SK-N-SH (cell line): ENCODE measurements around the gene TGM5. TPM values are rescaled to one million over a fixed set of nuclear protein-coding genes. Genes with fewer than 3 reads are reported as not detected.

ENCODE experiments used
- CTCF ChIA-PET: fragments of 300-600, 350-600 bp; formaldehyde crosslinking; extraction: SDS; loops from one replicate; lab custom pipeline; 2021; lab: Yijun Ruan, JAX
- POLR2A ChIA-PET: fragments of 350-600 bp; sonication (Branson Sonifier 250); formaldehyde crosslinking; extraction: SDS; loops from one replicate; lab custom pipeline; 2020; ENCODE audit warnings: antibody characterized with exemption, inconsistent platforms; lab: Yijun Ruan, JAX
- DNase-seq: peaks from one replicate; pipeline ENCODE4 v3.0.0; 2012
- H2AFZ ChIP-seq: fragments of 200-600 bp; sonication (generic); 2 replicates; pipeline ENCODE4 v1.8.1; 2016; ENCODE audit warnings: antibody characterized with exemption, mild to moderate bottlenecking, low read depth
- H3F3A ChIP-seq: fragments of 200-600 bp; sonication (generic); replicated peaks from 2 replicates; pipeline ENCODE3; 2016; ENCODE audit warnings: antibody characterized with exemption, mild to moderate bottlenecking; ENCODE audit not compliant: insufficient read depth
- H3K27ac ChIP-seq, 2 experiments: fragments of 200-500 bp in 1 of 2; fragments of 200-600 bp in 1 of 2; sonication (Bioruptor generic) in 1 of 2; sonication (generic), shearing (Covaris generic) in 1 of 2; 2 replicates each; pipeline versions ENCODE4 v1.5.1 to v1.6.1; 2014 to 2016; ENCODE audit warnings: low read depth in 2 of 2, inconsistent platforms in 1 of 2, low read length in 1 of 2, mild to moderate bottlenecking in 1 of 2, mixed read lengths in 1 of 2
- H3K27me3 ChIP-seq: fragments of 200-600 bp; sonication (generic), shearing (Covaris generic); 2 replicates; pipeline ENCODE4 v1.6.1; 2016; ENCODE audit warnings: mixed run types; ENCODE audit not compliant: insufficient read depth
- H3K36me3 ChIP-seq, 2 experiments: fragments of 200-500 bp in 1 of 2; fragments of 200-600 bp in 1 of 2; sonication (Bioruptor generic) in 1 of 2; sonication (generic) in 1 of 2; replicated peaks in 1 of 2; 2 replicates each; pipeline versions ENCODE3 to v1.5.1; 2014 to 2016; ENCODE audit warnings: low read length in 1 of 2, mild to moderate bottlenecking in 1 of 2; ENCODE audit not compliant: insufficient read depth in 2 of 2, control insufficient read depth in 1 of 2
- H3K4me1 ChIP-seq, 2 experiments: fragments of 200-500 bp in 1 of 2; fragments of 200-600 bp in 1 of 2; sonication (Bioruptor generic) in 1 of 2; sonication (generic), shearing (Covaris generic) in 1 of 2; 2 replicates each; pipeline versions ENCODE4 v1.5.1 to v1.6.1; 2014 to 2016; ENCODE audit warnings: low read depth in 1 of 2, low read length in 1 of 2, mixed run types in 1 of 2; ENCODE audit not compliant: insufficient read depth in 2 of 2, control insufficient read depth in 1 of 2
- H3K4me2 ChIP-seq: fragments of 200-600 bp; sonication (generic), shearing (Covaris generic); 2 replicates; pipeline ENCODE4 v1.6.1; 2017; ENCODE audit warnings: mixed run types
- H3K4me3 ChIP-seq, 2 experiments: fragments of 200-500 bp in 1 of 2; fragments of 200-600 bp in 1 of 2; sonication (Bioruptor generic) in 1 of 2; sonication (generic), shearing (Covaris generic) in 1 of 2; 2 replicates each; pipeline versions ENCODE4 v1.5.1 to v1.8.1; 2014 to 2016; ENCODE audit warnings: low read depth in 2 of 2, inconsistent platforms in 1 of 2, low read length in 1 of 2, mild to moderate bottlenecking in 1 of 2, mixed read lengths in 1 of 2, moderate library complexity in 1 of 2
- H3K79me2 ChIP-seq: fragments of 200-600 bp; sonication (generic); 2 replicates; pipeline ENCODE4 v1.8.1; 2017; ENCODE audit warnings: mild to moderate bottlenecking; ENCODE audit not compliant: insufficient read depth
- H3K9ac ChIP-seq: fragments of 200-600 bp; sonication (generic); 2 replicates; pipeline ENCODE4 v1.6.1; 2017; ENCODE audit warnings: mixed run types
- H3K9me2 ChIP-seq: fragments of 200-600 bp; sonication (generic); 2 replicates; pipeline ENCODE4 v1.6.1; 2017; ENCODE audit warnings: mixed run types
- H3K9me3 ChIP-seq: fragments of 200-600 bp; sonication (generic); 2 replicates; pipeline ENCODE4 v1.6.1; 2017; ENCODE audit warnings: mixed run types, mild to moderate bottlenecking, moderate library complexity
- H4K20me1 ChIP-seq: fragments of 200-600 bp; sonication (generic); 2 replicates; pipeline ENCODE4 v1.6.1; 2017; ENCODE audit warnings: mild to moderate bottlenecking, mixed run types; ENCODE audit not compliant: insufficient read depth
- CHD2 ChIP-seq: fragments of 150-350 bp; IDR thresholded peaks from 2 replicates; pipeline ENCODE4 v1.6.1; 2018; ENCODE audit warnings: low read length; ENCODE audit not compliant: partially characterized antibody
- CTCF ChIP-seq: fragments of 200-600 bp; sonication (generic); IDR thresholded peaks from 2 replicates; pipeline ENCODE4 v1.6.1; 2017; ENCODE audit warnings: antibody characterized with exemption, mild to moderate bottlenecking, moderate library complexity
- ELF1 ChIP-seq: IDR thresholded peaks from 2 replicates; pipeline ENCODE4 v1.4.0; 2012
- EP300 ChIP-seq, 2 experiments: IDR thresholded peaks; 2 replicates each; pipeline versions ENCODE4 v1.4.0 to v1.6.1; 2012; ENCODE audit warnings: borderline replicate concordance in 1 of 2, low read depth in 1 of 2, low read length in 1 of 2
- EZH2phosphoT487 ChIP-seq: fragments of 200-600 bp; sonication (generic); IDR thresholded peaks from 2 replicates; pipeline ENCODE4 v1.6.1; 2017; ENCODE audit warnings: low read depth, mixed run types, mild to moderate bottlenecking, antibody characterized with exemption, moderate library complexity, borderline replicate concordance
- GABPA ChIP-seq: IDR thresholded peaks from 2 replicates; pipeline ENCODE4 v1.4.0; 2012; ENCODE audit warnings: low read depth, mild to moderate bottlenecking
- NFIC ChIP-seq: IDR thresholded peaks from 2 replicates; pipeline ENCODE4 v1.4.0; 2012; ENCODE audit warnings: borderline replicate concordance
- NRF1 ChIP-seq: IDR thresholded peaks from 2 replicates; pipeline ENCODE4 v1.6.1; 2012; ENCODE audit warnings: low read depth, mild to moderate bottlenecking, low read length
- PBX3 ChIP-seq: IDR thresholded peaks from 2 replicates; pipeline ENCODE4; 2012
- RAD21 ChIP-seq: IDR thresholded peaks from 2 replicates; pipeline ENCODE4 v1.6.1; 2012; ENCODE audit warnings: mild to moderate bottlenecking, low read length
- RCOR1 ChIP-seq: fragments of 150-350 bp; IDR thresholded peaks from 2 replicates; pipeline ENCODE4 v1.6.1; 2017; ENCODE audit warnings: antibody characterized with exemption, low read length
- REST ChIP-seq: IDR thresholded peaks from 2 replicates; pipeline ENCODE4 v1.6.1; 2012; ENCODE audit warnings: mild to moderate bottlenecking, low read depth, low read length, moderate library complexity
- SMC3 ChIP-seq: IDR thresholded peaks from 2 replicates; pipeline ENCODE4 v1.6.1; 2012; ENCODE audit warnings: low read depth, low read length, improper control_type of control experiment
- TAF1 ChIP-seq: IDR thresholded peaks from 2 replicates; pipeline ENCODE4 v1.6.1; 2012; ENCODE audit warnings: low read depth, mild to moderate bottlenecking, low read length, moderate library complexity, borderline replicate concordance
- USF2 ChIP-seq: fragments of 150-350 bp; IDR thresholded peaks from 2 replicates; pipeline ENCODE4 v1.6.1; 2017; ENCODE audit warnings: antibody characterized with exemption, low read length, low read depth, borderline replicate concordance
- ZBTB33 ChIP-seq: IDR thresholded peaks from 2 replicates; pipeline ENCODE4 v1.4.0; 2012; ENCODE audit warnings: low read depth, borderline replicate concordance
- WGBS: methylation state at CpG from one replicate; pipeline ENCODE4 v1.1.6; 2017; ENCODE audit warnings: low lambda C conversion rate; 5-methylcytosine and 5-hydroxymethylcytosine counted together
- polyA plus RNA-seq, 3 experiments: library from polyadenylated mRNA; depleted of rRNA; stranded (reverse); fragments of >200 nt; gene quantifications; 2 replicates each; pipeline ENCODE4 v1.2.3, GENCODE V29; 2012

Gene TGM5
- polyA plus RNA-seq, 1 of the 3 experiments (the other 2 are of a cell fraction), result not detected

- CTCF ChIA-PET, result interaction anchor here (0.8 to 10.8 kb wide), 3 partner anchors 13 to 53 kb away, joined by 3 to 167 read pairs (median 4); no protein-coding TSS in a partner anchor
- Histone ChIP-seq H3F3A (no peaks in the 10 kb centered on the region), H3K4me2 (no peak overlapping the region), H2AFZ (no peak overlapping the region), H3K9me3 (no peaks in the 10 kb centered on the region), H3K9ac (no peak overlapping the region), H4K20me1 (no peaks in the 10 kb centered on the region), H3K9me2 (no peaks in the 10 kb centered on the region), H3K27me3 (peaks cover 17% of the 10 kb centered on the region), H3K36me3 (no peaks in the 10 kb centered on the region), H3K27ac (no peak overlapping the region), H3K4me3 (no peak overlapping the region), H3K79me2 (no peaks in the 10 kb centered on the region), H3K4me1 (no peaks in the 10 kb centered on the region)
- no peak for TF ChIP-seq REST
- TF ChIP-seq TAF1, result no peak
- TF ChIP-seq EZH2phosphoT487, result no peak
- TF ChIP-seq NFIC, result no peak
- TF ChIP-seq CHD2, result no peak
- no peak for TF ChIP-seq PBX3
- no peak for TF ChIP-seq NRF1
- no peak for TF ChIP-seq ZBTB33
- no peak for TF ChIP-seq EP300 (IDR thresholded peaks at IDR 0.05; ENCODE audit: borderline replicate concordance in 1 of 2, low read depth in 1 of 2, low read length in 1 of 2)
- no peak for TF ChIP-seq GABPA
- no peak for TF ChIP-seq USF2
- TF ChIP-seq CTCF, result no peak
- no peak for TF ChIP-seq RAD21
- no peak for TF ChIP-seq ELF1
- no peak for TF ChIP-seq RCOR1
- no peak for TF ChIP-seq SMC3
- POLR2A ChIA-PET, result no interaction called here
- no peak for DNase-seq
- 84% methylated on average over 7 of the region's 7 CpGs for WGBS
Measured at GRCh38 chr15:43280996-43281395, 14.3 kb upstream of the TGM5 start.
